Ishikawa (cell line): ENCODE results near the gene PEAK3.
A peak's percentile ranks its signal among the peaks of the same experiment; 100 is the strongest.

Experiments used
- CEBPB ChIP-seq: IDR thresholded peaks from 2 replicates; pipeline ENCODE4 v1.6.1; 2012
- CREB1 ChIP-seq: IDR thresholded peaks from 2 replicates; pipeline ENCODE4 v1.6.1; 2012; ENCODE audit warnings: low read depth
- EGR1 ChIP-seq: IDR thresholded peaks from 2 replicates; pipeline ENCODE4 v1.6.1; 2012
- EP300 ChIP-seq: IDR thresholded peaks from 2 replicates; pipeline ENCODE4 v1.6.1; 2012; ENCODE audit warnings: borderline replicate concordance
- FOXM1 ChIP-seq: IDR thresholded peaks from 2 replicates; pipeline ENCODE4 v1.6.1; 2012; ENCODE audit warnings: low read depth, borderline replicate concordance
- NFIC ChIP-seq: IDR thresholded peaks from 2 replicates; pipeline ENCODE4 v1.6.1; 2012
- RAD21 ChIP-seq: IDR thresholded peaks from 2 replicates; pipeline ENCODE4 v1.6.1; 2012; ENCODE audit warnings: low read depth
- TAF1 ChIP-seq: IDR thresholded peaks from 2 replicates; pipeline ENCODE4 v1.6.1; 2012; ENCODE audit warnings: low read depth, mild to moderate bottlenecking
- TCF12 ChIP-seq: IDR thresholded peaks from 2 replicates; pipeline ENCODE4 v1.6.1; 2012; ENCODE audit warnings: low read depth
- TEAD4 ChIP-seq: IDR thresholded peaks from 2 replicates; pipeline ENCODE4 v1.6.1; 2012
- YY1 ChIP-seq: IDR thresholded peaks from 2 replicates; pipeline ENCODE4 v1.6.1; 2012; ENCODE audit warnings: low read depth
- ZBTB7A ChIP-seq: IDR thresholded peaks from 2 replicates; pipeline ENCODE4 v1.6.1; 2012; ENCODE audit warnings: low read depth
- TF ChIP-seq, protein P1 (sequence below): IDR thresholded peaks from 2 replicates; pipeline ENCODE4 v1.6.1; 2012
- TF ChIP-seq, protein P2 (sequence below): IDR thresholded peaks from 2 replicates; pipeline ENCODE4 v1.6.1; 2012
- TF ChIP-seq, protein P3 (sequence below): IDR thresholded peaks from 2 replicates; pipeline ENCODE4 v1.6.1; 2012; ENCODE audit warnings: low read depth, mild to moderate bottlenecking

PEAK3 gene

DNA sequence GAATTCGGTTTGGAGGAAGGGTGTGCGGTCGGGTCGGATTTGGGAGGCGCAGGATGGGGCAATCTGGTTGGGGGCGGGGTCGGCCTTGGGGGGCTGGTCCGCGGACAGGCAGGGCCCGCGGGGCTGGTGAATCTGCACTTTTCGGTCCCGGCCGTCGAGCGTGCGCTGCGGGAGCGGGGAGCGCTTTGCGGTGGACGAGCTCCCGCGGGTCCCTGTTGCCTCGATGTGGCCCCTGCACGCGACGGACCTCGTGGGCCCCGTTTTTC, 11.9 kb downstream of the PEAK3 start:
- TF ChIP-seq ZBTB7A (0 out of 2 replicates have a peak, but pooled peaks have one; percentile 33), NFIC (no peak)

DNA sequence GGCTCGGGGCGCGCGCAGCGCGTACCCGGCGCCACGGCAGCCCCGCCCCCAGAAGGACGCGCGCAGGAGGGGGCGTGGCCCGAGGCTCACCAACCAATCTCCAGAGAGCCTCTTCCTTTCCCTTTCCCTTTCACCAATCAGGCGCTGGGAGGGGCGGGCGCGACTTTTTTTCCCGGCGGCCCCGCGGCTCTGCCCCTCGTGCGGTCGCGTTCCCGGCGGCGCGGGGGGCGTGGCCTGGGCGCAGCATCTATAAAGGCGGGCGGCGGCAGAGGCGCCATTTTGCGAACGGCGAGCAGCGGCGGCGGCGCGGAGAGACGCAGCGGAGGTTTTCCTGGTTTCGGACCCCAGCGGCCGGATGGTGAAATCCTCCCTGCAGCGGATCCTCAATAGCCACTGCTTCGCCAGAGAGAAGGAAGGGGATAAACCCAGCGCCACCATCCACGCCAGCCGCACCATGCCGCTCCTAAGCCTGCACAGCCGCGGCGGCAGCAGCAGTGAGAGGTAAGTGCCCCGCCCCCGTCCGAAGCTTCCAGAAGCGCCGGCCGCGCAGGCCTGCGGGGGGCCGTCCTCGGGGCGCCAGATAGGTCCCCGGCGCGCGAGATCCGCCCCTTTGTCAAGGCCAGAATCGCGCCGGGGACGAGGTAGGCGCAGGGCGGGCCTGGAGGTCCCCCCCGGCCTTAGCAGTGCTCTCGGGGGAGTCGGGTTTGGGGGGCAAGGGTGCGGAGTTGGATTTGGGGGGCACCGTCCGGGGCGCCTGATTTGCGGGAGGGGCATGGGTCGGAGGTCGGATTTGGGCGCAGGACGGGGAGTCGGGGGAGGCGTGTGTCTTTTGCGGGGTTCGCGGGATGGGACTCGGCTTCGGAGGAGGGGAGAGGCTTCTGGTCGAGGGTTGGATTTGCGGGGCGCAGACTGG, 12.5 kb downstream of the PEAK3 start:
- no peak for TF ChIP-seq FOXM1
- no peak for TF ChIP-seq NFIC
- peak; percentile 44; the same call in 1 of the 2 replicates for TF ChIP-seq CEBPB
- TF ChIP-seq EGR1, result peak; percentile 40; the same call in 1 of the 2 replicates
- TF ChIP-seq EP300, result no peak; the same call in 1 of the 2 replicates
- TF ChIP-seq RAD21, result no peak
- TF ChIP-seq, protein P1, sequence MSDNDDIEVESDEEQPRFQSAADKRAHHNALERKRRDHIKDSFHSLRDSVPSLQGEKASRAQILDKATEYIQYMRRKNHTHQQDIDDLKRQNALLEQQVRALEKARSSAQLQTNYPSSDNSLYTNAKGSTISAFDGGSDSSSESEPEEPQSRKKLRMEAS, result peak; percentile 73
- peak; percentile 55; the same call in 1 of the 2 replicates for TF ChIP-seq TEAD4
- TF ChIP-seq CREB1, result 0 out of 2 replicates have a peak, but pooled peaks have one; percentile 7
- peak; percentile 76 for TF ChIP-seq TCF12
- TF ChIP-seq, protein P2, sequence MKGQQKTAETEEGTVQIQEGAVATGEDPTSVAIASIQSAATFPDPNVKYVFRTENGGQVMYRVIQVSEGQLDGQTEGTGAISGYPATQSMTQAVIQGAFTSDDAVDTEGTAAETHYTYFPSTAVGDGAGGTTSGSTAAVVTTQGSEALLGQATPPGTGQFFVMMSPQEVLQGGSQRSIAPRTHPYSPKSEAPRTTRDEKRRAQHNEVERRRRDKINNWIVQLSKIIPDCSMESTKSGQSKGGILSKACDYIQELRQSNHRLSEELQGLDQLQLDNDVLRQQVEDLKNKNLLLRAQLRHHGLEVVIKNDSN, result peak; percentile 30; the same call in 1 of the 2 replicates
- TF ChIP-seq, protein P3, sequence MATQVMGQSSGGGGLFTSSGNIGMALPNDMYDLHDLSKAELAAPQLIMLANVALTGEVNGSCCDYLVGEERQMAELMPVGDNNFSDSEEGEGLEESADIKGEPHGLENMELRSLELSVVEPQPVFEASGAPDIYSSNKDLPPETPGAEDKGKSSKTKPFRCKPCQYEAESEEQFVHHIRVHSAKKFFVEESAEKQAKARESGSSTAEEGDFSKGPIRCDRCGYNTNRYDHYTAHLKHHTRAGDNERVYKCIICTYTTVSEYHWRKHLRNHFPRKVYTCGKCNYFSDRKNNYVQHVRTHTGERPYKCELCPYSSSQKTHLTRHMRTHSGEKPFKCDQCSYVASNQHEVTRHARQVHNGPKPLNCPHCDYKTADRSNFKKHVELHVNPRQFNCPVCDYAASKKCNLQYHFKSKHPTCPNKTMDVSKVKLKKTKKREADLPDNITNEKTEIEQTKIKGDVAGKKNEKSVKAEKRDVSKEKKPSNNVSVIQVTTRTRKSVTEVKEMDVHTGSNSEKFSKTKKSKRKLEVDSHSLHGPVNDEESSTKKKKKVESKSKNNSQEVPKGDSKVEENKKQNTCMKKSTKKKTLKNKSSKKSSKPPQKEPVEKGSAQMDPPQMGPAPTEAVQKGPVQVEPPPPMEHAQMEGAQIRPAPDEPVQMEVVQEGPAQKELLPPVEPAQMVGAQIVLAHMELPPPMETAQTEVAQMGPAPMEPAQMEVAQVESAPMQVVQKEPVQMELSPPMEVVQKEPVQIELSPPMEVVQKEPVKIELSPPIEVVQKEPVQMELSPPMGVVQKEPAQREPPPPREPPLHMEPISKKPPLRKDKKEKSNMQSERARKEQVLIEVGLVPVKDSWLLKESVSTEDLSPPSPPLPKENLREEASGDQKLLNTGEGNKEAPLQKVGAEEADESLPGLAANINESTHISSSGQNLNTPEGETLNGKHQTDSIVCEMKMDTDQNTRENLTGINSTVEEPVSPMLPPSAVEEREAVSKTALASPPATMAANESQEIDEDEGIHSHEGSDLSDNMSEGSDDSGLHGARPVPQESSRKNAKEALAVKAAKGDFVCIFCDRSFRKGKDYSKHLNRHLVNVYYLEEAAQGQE, result 0 out of 2 replicates have a peak, but pooled peaks have one; percentile 0
- peak; percentile 99 for TF ChIP-seq YY1
- TF ChIP-seq TAF1, result peak; percentile 100
- 0 out of 2 replicates have a peak, but pooled peaks have one; percentile 20 for TF ChIP-seq ZBTB7A

DNA sequence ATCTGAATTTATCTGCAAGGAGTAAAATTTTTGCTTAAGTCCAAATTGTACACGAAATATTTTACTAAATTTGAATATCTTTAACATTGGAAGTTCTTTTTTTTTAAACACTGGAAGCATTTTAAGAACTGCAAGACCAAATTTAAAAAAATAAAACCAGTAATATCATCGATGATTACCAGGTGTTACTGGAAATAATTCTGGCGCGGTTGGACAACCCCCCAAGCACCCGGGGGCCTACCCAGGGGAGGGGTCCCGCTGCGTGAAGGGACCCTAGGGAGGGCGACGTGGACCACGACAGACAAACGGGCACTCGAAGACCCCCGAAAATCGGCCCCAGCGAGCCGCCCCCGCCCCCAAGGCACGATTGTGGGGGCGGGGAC, 13.1 kb downstream of the PEAK3 start:
- TF ChIP-seq NFIC, result no peak
- TF ChIP-seq ZBTB7A, result peak; percentile 93

DNA sequence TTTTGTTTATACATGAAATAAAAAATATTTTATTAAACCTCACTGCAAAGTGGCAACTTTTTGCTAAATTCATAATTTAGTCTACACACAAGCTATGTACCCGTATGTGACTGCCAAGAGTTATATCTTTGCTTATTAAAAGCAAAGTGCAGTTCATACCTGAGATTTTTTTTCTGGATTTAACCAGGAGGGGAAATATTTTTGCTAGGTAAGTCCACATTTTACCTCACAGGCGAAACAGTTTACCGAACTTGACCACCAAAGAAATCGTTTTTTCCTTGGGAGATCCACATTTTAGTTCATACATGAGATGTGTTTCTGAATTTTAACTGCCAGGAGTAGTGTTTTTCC, 13.5 kb downstream of the PEAK3 start:
- TF ChIP-seq, protein P1, result no peak
- TF ChIP-seq TEAD4 (no peak), TAF1 (no peak), RAD21 (no peak), EP300 (no peak)

DNA sequence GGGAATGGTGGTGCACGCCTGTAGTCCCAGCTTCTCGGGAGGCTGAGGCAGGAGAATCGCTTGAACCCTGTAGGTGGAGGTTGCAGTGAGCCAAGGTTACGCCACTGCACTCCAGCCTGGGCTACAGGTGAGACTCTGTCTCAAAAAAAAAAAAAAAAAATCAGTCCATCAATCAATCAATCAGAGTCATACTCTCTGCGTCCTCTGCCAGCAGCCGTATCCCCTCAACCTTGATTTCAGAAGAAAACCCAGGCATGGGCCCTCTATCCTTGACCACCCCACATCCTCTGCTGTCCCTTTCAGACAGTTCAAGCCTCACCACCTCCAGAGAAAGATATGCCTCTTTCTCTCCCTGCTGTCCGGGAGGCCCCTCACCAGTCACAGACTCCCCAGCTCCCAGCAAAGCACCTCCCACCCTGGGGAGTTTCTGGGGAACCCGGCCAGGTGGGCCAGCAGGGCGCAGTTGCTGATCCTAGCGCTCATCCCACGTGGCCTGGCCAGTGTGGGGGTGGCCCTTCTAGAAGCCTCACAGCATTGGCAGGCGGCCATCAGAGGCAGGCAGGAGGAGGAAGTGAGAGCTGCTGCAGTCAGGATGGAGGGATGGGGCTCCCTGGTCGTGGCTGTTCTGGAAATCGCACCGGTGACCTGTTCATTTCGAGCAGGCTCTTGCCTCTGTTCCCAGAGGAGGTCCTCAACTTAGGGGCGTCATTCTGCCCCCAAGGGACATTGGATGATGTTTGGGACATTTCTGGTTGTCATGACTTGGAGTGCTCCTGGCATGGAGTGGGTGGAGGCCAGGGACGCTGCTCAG, 15.6 kb downstream of the PEAK3 start:
- TF ChIP-seq NFIC (peak; percentile 57), YY1 (no peak), TEAD4 (no peak)
- TF ChIP-seq, protein P2, result peak; percentile 75
- TF ChIP-seq, protein P1, result peak; percentile 75

DNA sequence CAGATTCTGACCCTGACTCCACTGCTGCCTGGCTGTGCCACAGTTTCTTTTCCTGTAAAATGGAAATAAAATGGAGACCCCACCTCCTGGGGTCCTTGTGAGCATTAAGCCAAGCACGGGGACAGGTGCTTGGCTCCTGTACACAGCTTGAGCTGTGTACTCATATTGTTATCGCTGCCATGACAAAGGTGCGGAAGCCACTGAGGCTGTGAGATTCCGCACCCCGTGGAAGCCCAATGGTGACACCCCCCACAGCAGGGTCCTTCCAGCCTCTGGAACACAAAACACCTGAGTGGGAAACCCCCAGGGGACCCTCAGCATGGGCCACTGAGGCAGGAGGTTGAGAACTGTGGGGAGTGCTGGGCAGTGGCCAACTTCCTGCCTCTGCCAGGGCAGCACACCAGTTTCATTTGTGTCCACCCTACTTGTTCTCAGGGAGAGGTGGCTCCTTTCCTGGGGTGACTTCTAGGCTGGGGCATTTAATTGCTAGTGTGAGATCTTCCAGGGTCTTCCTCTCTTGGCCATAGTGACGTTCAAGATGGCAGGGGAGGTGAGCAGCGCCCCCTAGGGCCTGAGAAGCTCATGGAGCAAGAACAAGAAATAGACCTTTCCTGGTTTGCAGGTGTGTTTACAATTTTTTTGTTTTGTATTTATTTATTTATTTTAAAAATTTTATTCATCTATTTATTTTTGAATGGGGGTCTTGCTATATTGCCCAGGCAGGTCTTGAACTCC, 20.4 kb downstream of the PEAK3 start:
- TF ChIP-seq TEAD4, result no peak
- TF ChIP-seq, protein P3, result no peak
- TF ChIP-seq, protein P1, result no peak
- TF ChIP-seq TAF1, result no peak
- no peak for TF ChIP-seq NFIC
- TF ChIP-seq FOXM1, result no peak
- TF ChIP-seq ZBTB7A, result no peak
- TF ChIP-seq RAD21, result peak; percentile 46; the same call in 1 of the 2 replicates
- TF ChIP-seq YY1, result 0 out of 2 replicates have a peak, but pooled peaks have one; percentile 53
- TF ChIP-seq EGR1, result no peak
- TF ChIP-seq CEBPB, result no peak
- TF ChIP-seq, protein P2, result no peak
- no peak for TF ChIP-seq CREB1
- no peak for TF ChIP-seq EP300
